ENCODE measurements around the gene PTGIS. TPM values are rescaled to one million over a fixed set of nuclear protein-coding genes. Genes with fewer than 3 reads are reported as not detected.

The PTGIS gene
- total and polyA plus RNA-seq, 10 donors, result 0.15 to 1.6 (median 0.92) TPM

GRCh38 chr20:49602345-49603208 is 34.6 kb upstream of the PTGIS start:
- intact Hi-C loops (cut with DNase I; ENCODE audit: low total_unique reads), result loop anchor here (10.0 kb wide), 1 partner anchor 268 kb away; no protein-coding TSS in a partner anchor
- TF ChIP-seq POLR2AphosphoS5 (IDR thresholded peaks at IDR 0.05), result no peak
- no peak for TF ChIP-seq POLR2A (IDR thresholded peaks at IDR 0.05)
- TF ChIP-seq, protein P1, sequence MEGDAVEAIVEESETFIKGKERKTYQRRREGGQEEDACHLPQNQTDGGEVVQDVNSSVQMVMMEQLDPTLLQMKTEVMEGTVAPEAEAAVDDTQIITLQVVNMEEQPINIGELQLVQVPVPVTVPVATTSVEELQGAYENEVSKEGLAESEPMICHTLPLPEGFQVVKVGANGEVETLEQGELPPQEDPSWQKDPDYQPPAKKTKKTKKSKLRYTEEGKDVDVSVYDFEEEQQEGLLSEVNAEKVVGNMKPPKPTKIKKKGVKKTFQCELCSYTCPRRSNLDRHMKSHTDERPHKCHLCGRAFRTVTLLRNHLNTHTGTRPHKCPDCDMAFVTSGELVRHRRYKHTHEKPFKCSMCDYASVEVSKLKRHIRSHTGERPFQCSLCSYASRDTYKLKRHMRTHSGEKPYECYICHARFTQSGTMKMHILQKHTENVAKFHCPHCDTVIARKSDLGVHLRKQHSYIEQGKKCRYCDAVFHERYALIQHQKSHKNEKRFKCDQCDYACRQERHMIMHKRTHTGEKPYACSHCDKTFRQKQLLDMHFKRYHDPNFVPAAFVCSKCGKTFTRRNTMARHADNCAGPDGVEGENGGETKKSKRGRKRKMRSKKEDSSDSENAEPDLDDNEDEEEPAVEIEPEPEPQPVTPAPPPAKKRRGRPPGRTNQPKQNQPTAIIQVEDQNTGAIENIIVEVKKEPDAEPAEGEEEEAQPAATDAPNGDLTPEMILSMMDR (IDR thresholded peaks at IDR 0.05 in 8 of 11, conservative IDR thresholded peaks at IDR 0.05 in 3 of 11), result no peak
- H3K27me3 ChIP-seq (replicated peaks in 1 of 7), result peaks cover 0 to 21% (median 0%) of the 10 kb centered on the region in 7 donors
- no peaks in the 10 kb centered on the region for H3K4me1 ChIP-seq
- no peak overlapping the region for H3K27ac ChIP-seq
- H3K36me3 ChIP-seq, result no peaks in the 10 kb centered on the region
- DNase-seq, result no peak
- H3K4me3 ChIP-seq, result no peak overlapping the region
- WGBS, 5 donors, result 78 to 87% (median 87%) methylated on average over 9 of the region's 9 CpGs
- H3K9me3 ChIP-seq, result peaks cover 0 to 5% (median 0%) of the 10 kb centered on the region in 8 donors

DNA sequence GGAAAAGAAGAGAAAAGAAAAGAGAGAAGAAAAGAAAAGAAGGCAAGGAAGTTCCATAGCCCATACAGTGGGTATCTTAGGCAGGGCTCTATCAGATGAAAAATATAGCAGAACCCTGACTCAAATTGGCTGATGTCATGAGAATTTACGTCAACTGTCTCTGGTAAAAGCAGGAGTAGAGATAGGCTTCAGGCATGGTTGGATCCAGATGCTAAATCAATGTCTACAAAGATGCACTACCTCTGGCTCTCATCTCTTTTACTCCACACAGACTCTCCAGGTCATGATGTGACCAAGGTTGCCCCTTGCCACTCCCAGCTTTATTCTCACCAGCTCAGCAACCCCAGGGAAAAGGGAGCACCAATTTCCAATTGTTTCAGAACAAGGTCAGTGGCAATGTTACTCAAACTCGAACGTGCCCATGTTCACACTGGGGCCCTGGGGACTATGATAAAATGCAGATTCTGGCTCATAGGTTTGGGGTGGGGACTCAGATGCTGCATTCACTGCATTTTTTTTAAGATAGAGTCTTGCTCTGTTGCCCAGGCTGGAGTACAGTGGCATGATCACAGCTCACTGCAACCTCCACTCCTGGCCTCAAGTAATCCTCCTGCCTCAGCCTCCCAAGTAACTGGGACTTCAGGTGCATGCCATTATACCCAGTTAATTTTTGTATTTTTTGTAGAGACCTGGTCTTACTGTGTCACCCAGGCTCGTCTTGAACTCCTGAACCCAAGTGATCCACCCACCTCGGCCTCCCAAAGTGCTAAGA is 33.4 kb upstream of the PTGIS start:
- WGBS, 5 donors, result 78 to 92% (median 85%) methylated on average over 5 of the region's 5 CpGs
- no peak for TF ChIP-seq POLR2AphosphoS5 (IDR thresholded peaks at IDR 0.05)
- no peak for TF ChIP-seq POLR2A (IDR thresholded peaks at IDR 0.05)
- TF ChIP-seq, protein P1 (IDR thresholded peaks at IDR 0.05 in 8 of 11, conservative IDR thresholded peaks at IDR 0.05 in 3 of 11), result no peak
- no peak for DNase-seq
- Histone ChIP-seq H3K4me1 (peaks cover 0 to 7% (median 0%) of the 10 kb centered on the region in 6 donors), H3K36me3 (no peaks in the 10 kb centered on the region), H3K27me3 (replicated peaks in 1 of 7) (peaks cover 0 to 11% (median 0%) of the 10 kb centered on the region in 7 donors), H3K9me3 (peaks cover 0 to 5% (median 0%) of the 10 kb centered on the region in 8 donors), H3K27ac (no peak overlapping the region), H3K4me3 (no peak overlapping the region)
- intact Hi-C loops (cut with DNase I; ENCODE audit: low total_unique reads), result loop anchor here (10.0 kb wide), 1 partner anchor 267 kb away; no protein-coding TSS in a partner anchor

DNA sequence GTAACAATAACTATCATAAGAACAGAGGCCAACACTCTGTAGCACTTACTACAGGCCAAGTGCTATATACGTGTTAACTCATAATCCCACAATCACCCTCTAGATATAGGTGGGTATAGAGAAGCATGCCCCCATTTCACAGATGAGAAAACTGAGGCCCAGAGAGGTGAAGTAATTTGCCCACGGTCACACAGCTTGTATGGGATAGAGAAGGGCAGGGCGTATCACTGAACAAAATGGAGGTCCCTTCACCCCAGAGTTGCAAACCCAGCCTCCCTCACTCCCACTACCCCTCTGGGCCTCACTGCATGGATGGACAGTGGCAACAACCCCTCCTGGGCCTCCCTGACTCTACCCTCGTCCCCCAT is 31.8 kb upstream of the PTGIS start:
- TF ChIP-seq POLR2A (IDR thresholded peaks at IDR 0.05), result no peak
- TF ChIP-seq, protein P1 (IDR thresholded peaks at IDR 0.05 in 8 of 11, conservative IDR thresholded peaks at IDR 0.05 in 3 of 11), result no peak
- TF ChIP-seq POLR2AphosphoS5 (IDR thresholded peaks at IDR 0.05), result no peak
- Histone ChIP-seq H3K4me3 (no peak overlapping the region), H3K4me1 (peaks cover 0 to 23% (median 6%) of the 10 kb centered on the region in 6 donors), H3K9me3 (peaks cover 0 to 5% (median 0%) of the 10 kb centered on the region in 8 donors), H3K27ac (no peak overlapping the region), H3K27me3 (replicated peaks in 1 of 7) (no peaks in the 10 kb centered on the region), H3K36me3 (no peaks in the 10 kb centered on the region)
- intact Hi-C loops (cut with DNase I; ENCODE audit: low total_unique reads), result loop anchor here (10.0 kb wide), 1 partner anchor 265 kb away; no protein-coding TSS in a partner anchor
- DNase-seq, result no peak
- 93 to 99% (median 96%) methylated on average over 4 of the region's 4 CpGs for WGBS, 5 donors
